Measurements from ENCODE around the gene MRPL52.
"Not testable (repeated sequence)": the region's sequence is repeated elsewhere in the genome, so short reads cannot be mapped to it uniquely, and the experiment has no call there.

The MRPL52 gene

DNA sequence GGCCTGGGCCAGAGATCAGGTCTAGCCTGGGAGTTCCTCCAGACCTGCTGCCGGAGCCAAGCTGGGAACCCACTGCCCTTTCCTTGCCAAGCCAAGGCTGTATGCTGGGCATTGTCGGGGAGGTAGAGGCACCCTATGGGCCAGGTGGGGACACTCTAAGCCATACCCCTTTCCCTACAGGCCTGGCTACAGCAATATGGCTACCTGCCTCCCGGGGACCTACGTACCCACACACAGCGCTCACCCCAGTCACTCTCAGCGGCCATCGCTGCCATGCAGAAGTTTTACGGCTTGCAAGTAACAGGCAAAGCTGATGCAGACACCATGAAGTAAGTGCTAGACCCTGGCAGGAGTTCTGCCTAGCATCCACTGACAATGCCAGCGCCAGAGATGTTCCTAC is 11.6 kb downstream of the MRPL52 start:
- no peak for DNase-seq

DNA sequence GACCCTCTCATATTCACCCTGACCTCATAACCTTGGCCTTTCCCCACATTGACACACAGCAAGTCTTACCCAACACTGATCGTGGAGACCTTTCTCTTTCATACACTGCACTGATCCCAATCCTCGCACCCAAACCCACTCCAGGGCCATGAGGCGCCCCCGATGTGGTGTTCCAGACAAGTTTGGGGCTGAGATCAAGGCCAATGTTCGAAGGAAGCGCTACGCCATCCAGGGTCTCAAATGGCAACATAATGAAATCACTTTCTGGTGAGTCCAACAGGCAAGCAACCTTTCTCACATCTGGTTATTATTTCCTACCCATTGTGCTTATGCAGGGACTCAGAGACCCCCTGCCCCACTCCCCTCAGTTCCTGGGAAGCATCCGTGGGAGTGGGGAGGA is 12.1 kb downstream of the MRPL52 start:
- DNase-seq, result no peak

DNA sequence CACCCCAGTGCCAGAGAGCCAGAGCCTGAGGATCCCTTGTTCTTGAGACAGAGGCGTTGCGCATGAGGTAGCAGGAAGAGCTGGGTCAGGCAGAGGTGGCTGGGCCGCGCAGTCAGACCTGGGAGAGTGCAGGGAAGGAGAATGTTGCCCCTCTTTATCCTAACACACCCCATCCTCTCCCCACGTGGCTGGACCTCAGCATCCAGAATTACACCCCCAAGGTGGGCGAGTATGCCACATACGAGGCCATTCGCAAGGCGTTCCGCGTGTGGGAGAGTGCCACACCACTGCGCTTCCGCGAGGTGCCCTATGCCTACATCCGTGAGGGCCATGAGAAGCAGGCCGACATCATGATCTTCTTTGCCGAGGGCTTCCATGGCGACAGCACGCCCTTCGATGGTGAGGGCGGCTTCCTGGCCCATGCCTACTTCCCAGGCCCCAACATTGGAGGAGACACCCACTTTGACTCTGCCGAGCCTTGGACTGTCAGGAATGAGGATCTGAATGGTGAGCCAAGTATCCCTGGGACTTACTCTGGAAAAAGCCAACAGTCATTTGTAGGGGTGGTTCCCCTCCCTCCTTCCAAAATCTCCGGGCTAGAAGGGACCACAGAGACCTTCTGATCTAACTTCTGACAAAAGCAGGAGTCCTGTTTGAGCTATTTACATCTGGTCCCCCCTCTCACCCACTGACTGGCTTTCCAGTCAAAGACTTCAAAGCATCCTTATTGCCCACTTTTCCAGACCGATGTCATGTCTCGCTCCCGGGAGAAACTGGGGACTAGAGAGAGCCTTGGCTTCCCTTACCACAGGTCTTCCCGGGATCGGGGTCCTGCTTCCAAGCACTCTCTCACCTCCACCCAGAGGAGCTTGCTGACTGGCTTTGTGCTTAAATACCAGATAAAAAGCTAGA is 12.8 kb downstream of the MRPL52 start:
- no peak for DNase-seq

DNA sequence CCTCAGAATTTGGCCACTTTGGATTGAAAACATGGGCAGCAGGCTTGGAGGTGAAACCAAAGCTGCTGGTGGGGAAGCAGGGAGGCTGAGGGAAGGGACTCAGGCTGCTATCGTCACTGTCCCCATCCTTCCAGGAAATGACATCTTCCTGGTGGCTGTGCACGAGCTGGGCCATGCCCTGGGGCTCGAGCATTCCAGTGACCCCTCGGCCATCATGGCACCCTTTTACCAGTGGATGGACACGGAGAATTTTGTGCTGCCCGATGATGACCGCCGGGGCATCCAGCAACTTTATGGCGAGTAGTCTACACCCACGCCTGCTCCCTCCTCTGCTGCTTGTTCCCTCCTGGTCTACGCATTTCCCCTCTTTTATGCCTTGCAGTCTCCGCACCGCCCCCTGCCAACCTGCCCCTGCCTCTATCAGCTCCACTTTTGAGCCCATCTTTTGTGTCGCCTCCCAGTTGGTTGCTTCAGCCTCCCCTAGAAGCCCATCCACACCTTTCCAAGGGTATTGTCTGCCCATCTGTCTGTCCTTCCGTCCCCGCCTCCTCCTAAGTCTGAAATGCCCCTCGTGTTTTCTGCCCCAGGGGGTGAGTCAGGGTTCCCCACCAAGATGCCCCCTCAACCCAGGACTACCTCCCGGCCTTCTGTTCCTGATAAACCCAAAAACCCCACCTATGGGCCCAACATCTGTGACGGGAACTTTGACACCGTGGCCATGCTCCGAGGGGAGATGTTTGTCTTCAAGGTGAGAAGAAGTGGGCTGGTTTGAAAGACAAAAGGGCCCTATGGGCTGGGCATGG is 13.6 kb downstream of the MRPL52 start:
- DNase-seq, result no peak

DNA sequence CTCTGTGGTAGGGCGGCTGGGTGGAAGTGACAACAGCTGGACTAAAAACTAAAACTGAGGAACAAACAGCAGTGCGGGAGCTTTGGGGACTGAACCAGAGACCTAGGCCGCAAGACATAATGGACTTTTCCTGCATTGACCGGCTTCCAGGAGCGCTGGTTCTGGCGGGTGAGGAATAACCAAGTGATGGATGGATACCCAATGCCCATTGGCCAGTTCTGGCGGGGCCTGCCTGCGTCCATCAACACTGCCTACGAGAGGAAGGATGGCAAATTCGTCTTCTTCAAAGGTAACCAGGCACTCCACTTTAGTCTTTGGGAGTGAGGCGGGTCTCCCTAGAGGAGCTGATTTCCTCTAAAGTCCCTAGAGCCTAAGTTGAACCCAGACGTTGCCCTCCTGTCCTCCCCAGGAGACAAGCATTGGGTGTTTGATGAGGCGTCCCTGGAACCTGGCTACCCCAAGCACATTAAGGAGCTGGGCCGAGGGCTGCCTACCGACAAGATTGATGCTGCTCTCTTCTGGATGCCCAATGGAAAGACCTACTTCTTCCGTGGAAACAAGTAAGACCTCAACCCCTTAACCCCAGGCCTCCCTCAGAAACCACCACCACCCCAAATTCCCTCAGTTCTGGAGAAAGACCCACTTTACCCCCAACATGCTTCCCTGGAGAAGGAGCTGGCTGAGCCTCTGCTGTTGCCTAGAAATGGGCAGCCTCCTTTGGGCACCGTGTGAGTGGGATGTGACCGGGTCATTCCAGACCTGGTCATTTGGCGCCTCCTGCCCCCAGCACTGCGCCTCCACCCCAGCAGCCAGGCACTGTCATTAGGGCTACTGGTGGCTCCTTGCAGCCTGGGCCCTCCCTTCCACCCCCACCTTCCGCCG is 14.8 kb downstream of the MRPL52 start:
- no peak for DNase-seq

DNA sequence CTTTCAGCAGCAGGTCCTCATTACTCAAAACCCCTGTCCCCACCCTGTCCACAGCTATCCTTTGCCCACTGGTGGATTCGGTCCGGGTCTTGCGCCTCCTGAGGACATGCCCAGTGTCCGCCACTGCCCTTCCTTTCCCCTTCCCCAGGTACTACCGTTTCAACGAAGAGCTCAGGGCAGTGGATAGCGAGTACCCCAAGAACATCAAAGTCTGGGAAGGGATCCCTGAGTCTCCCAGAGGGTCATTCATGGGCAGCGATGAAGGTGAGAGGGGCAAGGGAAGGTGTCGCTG is 15.4 kb downstream of the MRPL52 start:
- DNase-seq, result no peak

DNA sequence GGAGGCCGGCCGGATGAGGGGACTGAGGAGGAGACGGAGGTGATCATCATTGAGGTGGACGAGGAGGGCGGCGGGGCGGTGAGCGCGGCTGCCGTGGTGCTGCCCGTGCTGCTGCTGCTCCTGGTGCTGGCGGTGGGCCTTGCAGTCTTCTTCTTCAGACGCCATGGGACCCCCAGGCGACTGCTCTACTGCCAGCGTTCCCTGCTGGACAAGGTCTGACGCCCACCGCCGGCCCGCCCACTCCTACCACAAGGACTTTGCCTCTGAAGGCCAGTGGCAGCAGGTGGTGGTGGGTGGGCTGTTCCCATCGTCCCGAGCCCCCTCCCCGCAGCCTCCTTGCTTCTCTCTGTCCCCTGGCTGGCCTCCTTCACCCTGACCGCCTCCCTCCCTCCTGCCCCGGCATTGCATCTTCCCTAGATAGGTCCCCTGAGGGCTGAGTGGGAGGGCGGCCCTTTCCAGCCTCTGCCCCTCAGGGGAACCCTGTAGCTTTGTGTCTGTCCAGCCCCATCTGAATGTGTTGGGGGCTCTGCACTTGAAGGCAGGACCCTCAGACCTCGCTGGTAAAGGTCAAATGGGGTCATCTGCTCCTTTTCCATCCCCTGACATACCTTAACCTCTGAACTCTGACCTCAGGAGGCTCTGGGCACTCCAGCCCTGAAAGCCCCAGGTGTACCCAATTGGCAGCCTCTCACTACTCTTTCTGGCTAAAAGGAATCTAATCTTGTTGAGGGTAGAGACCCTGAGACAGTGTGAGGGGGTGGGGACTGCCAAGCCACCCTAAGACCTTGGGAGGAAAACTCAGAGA is 16.3 kb downstream of the MRPL52 start:
- no peak for DNase-seq

DNA sequence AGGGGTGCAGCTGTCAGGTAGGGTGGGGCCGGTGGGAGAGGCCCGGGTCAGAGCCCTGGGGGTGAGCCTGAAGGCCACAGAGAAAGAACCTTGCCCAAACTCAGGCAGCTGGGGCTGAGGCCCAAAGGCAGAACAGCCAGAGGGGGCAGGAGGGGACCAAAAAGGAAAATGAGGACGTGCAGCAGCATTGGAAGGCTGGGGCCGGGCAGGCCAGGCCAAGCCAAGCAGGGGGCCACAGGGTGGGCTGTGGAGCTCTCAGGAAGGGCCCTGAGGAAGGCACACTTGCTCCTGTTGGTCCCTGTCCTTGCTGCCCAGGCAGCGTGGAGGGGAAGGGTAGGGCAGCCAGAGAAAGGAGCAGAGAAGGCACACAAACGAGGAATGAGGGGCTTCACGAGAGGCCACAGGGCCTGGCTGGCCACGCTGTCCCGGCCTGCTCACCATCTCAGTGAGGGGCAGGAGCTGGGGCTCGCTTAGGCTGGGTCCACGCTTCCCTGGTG is 17.2 kb downstream of the MRPL52 start:
- no peak for DNase-seq

DNA sequence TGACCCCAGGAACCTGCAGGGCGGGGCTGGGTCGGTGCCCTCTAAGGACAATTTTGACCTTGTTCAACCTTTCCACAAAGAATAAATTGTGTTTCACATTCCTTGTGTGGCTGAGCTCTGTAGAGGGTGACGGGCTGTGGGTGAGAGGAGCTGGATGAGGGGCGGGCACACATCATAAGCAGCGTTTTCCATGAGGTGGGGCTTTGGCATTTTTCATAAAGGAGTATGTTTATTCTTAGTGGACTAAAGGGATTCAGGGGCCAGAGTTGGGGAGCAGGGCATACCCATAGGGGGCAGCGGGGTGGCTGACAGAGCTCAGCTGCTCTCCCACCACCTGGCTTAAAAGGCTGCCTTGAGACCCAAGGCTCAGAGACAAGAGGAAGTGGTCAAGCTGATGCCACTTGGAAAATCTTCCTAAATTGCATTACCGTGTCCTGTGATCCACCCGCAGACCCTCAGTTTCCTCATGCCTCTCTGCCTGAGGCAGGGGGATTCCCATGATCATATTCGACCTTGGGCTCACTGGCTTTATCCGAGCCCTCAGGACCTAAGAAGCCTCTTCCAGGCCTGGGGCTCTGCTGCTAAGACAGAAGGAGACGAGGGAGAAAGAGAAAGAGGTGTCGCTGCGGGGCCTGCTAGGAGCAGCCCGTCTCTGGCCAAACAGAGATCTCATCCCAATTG is 18.1 kb downstream of the MRPL52 start:
- DNase-seq, result no peak

DNA sequence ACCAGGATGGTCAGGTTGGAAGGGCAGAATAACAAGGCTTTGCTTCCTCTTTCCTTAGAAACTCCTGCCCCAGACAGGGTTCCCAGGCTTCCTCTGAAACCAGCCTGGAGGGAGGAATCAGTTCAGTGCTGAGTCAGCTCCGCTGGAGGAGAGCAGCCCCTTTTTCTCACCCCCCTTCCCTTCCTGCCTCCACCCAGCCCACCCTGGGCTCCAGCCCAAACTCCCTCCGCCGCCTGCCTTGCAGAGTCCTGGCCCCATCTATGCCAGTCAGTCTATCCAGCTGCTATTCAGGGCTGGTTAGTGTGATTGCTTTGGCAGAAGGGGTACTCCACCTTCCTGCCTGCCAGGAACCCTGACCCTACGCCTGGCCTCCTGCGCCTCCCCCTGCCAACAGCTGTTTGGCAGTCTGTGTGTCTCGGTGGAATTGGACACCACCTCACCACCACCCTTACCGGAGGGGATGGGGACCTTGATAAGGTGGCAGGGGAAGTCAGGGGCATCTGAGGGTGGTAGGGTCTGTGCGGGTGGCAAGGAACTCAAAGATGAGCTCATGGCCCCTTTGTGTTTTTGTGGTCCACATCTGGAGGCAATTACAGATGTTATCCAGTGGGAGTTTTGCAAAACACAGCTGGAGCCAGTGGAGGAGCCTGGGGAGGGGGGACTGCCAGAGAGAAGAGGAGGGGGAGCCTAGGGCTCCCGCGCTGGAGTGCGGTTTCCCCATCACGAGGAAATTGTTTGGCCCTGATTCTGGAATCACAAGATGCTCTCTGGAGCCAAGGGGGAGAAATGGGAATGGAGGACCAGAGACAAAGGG is 18.9 kb downstream of the MRPL52 start:
- DNase-seq, result no peak

DNA sequence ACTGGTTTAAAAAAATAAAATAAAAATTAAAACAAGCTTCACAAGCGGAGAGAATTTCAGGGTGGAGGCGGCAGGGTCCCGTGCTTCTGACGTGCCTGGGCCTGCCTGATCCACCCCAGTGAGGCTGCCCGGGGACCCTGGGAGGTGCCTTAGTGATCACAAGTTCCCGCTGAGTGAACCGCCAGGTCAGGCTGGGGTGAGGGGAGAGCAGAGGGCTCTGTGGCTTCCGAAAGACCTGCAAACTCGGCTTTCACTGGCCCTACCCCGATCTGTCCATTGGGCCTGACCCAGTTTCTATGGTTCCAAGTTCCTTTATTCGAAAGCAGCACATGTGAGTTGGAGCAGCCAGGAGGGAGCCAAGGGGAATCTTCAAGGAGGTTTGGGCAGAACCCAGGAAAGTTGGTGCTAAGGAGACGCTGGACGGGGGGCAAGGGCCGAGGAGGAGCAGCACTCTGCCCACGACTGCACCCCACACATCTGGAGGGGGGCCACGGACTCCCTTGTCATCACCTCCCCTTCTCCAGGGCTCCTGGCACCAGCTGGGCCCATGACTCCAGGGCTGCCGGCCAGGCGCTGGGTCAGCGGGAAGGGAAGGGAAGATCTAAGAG is 19.6 kb downstream of the MRPL52 start:
- DNase-seq, result no peak

DNA sequence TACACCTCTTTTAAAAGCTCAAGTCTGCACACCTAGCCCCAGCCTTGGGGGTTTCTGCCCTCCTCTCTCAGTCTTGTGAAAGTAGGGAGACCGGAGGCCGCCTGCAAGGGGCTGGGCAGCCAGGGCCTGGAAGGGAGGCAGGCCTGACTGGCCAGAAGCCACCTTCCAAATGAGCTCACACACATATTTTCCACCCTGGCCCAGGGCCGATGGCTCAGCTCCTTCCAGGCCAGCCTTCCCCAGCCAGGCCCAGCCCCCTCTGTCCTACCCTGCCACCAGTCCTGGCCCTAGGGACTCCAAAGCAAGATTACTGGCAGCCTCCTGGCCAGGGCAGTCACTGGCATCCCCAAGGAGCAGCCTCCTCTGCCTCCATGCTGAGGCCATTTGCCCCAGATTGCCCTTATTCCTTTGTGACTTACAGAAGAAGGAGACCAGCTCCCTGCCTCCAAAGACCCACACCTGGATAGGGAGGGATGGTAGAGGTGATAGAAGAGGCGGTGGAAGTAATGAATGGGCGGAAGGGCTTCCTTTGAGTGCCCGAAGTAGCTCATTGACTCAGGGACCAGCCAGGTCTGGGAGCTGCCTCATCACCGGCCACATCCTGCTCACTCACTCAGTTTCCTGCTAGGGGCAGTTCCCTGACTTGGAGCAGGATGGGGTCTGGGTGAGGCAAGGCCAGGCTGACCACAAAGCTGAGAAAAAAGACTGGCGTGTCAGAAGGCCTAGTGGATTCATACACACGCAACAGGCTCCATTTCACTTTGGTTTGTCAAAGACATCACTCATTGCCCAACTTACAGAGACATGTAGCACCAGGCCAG is 21.5 kb downstream of the MRPL52 start:
- DNase-seq, result no peak

DNA sequence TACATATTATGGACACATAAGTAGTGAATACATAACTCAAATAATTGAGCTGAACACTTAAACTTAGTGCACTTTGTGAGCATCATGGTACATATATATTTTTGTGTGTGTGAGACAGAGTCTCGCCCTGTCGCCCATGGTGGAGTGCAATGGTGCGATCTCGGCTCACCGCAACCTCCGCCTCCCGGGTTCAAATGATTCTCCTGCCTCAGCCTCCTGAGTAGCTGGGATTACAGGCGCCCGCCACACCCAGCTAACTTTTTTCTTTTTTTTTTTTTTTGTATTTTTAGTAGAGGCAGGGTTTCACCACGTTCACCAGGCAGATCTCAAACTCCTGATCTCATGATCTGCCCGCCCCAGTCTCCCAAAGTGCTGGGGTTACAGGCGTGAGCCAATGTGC is 22.5 kb downstream of the MRPL52 start:
- not testable (repeated sequence) for DNase-seq

DNA sequence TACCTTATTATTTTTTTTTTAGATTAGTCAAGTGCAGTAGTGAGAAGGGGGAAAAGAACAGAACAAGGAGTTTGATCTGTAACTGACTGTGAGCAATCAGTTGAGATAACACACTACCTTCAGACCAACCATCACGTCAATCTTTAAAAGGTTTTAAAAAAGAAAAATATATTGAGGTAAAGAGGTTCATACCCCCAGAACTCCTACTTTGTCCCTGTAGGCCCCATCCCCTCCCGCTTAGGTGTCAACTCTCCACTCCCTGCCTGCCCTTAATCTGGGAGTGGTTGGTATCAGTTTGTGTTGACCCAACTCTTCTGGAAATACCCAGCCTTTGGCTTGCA is 22.9 kb downstream of the MRPL52 start:
- no peak for DNase-seq

DNA sequence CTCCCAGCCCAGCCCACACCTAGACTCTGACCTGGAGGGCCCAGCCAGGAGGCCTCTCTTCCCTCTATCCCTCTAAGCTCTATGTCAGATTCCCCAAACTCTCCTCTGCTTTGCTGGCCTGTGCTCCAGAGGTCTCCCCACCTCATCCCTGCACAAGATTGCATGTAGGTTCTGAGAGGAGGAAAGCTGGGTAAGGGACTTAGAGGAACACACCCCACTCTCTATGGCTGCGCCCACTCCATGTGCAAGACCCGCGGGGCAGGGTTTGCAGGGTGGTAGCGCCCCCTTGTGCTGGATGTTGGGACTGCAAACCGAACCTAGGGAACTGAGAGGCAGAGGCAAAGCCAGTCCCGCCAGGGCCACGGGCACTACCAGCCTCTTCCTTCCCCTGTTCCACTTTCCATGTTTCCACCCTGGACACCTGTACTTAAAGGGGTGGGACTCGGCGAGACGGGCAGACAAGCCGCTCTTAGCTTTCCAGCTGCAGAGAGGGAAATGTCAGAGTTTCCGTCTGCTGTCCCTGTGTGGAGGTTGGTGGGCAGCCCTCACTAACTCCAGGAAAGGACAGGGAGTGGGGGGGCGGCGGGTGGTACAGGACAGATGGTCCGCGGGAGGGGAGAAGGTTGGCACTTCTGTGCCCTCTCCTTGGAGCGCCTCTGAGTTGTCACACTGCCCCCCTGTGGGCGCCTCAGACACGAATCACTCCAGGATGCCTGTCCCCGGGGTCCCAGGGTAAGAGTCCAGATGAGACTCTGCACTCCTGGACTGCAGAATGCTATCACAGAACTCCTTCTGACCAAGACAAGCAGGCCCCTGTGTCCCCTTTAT is 23.5 kb downstream of the MRPL52 start:
- peak; percentile 93 for DNase-seq

DNA sequence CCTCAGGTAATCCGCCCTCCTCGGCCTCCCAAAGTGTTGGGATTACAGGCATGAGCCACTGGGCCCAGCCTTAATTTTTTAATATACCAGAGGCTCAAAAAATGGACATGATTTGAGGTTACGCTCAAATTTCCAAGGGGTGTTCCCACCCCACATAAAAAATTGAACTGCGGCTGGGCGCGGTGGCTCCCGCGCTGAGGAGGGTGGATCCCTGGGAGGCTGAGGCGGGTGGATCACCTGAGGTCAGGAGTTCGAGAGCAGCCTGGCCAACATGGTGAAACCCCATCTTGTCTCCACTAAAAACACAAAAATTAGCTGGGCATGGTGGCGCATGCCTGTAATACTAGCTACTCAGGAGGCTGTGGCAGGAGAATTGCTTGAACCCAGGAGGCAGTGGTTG is 24.6 kb downstream of the MRPL52 start:
- not testable (repeated sequence) for DNase-seq

DNA sequence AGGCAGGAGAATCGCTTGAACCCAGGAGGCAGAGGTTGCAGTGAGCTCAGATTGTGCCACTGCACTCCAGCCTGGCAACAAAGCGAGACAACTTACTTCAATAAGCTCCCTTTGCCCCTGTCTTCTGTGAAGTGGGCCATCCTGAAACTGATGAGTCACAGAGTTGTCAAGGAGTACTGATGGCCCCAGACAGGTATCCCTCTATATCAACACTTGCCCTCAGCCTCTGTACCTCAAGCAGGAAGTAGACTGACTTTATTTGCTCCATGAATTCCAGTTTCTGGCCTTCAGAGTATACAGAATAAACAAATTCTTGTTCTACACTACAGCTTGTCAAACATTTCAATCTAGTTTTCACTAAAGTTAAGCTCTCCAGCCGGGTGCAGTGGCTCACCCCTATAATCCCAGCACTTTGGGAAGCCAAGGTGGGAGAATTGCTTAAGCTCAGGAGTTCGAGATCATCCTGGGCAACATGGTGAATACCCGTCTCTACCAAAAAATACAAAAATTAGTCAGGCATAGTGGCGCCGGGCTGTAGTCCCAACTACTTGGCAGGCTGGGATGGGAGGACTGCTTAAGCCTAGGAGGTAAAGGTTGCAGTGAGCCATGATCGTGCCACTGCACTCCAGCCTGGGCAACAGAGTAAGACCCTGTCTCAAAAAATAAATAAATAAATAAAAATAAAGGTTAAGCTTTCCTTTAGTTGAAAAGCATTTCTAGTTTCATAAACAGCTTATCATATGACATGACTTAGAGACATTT is 25.5 kb downstream of the MRPL52 start:
- no peak for DNase-seq

DNA sequence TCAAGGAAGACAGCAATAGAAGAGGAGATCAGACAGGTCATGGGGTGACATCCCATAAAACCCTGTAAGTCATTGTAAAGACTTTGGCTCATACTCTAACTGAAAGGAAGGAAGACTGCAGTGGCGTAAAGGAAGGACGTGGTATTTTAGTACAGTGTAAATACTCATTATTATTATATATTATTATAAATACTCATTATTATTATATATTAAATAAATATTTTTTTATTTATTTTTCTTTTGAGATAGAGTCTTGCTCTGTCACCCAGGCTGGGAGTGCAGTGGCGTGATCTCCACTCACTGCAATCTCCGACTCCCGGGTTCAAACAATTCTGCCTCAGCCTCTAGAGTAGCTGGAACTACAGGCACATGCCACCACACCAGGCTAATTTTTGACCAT is 26.7 kb downstream of the MRPL52 start:
- no peak for DNase-seq
